Mucosa of rectum (tissue), 2 donors: ENCODE data around the gene GMPPB.
"Not testable (repeated sequence)": the region's sequence is repeated elsewhere in the genome, so short reads cannot be mapped to it uniquely, and the experiment has no call there.

Source experiments
- H3K27ac ChIP-seq, 2 donors: one replicate each; pipeline ENCODE4 v1.7.0; 2013; ENCODE audit warnings: inconsistent platforms in 2 of 2, low read depth in 2 of 2, low read length in 2 of 2
- H3K27me3 ChIP-seq, 2 donors: one replicate each; pipeline ENCODE4 v1.7.0; 2013; ENCODE audit warnings: low read length in 2 of 2; ENCODE audit not compliant: control insufficient read depth in 2 of 2, insufficient read depth in 2 of 2
- H3K36me3 ChIP-seq, 2 donors: one replicate each; pipeline ENCODE4 v1.7.0; 2013; ENCODE audit warnings: low read length in 2 of 2; ENCODE audit not compliant: control insufficient read depth in 2 of 2, insufficient read depth in 2 of 2
- H3K4me1 ChIP-seq, 2 donors: one replicate each; pipeline ENCODE4 v1.7.0; 2013; ENCODE audit warnings: low read length in 2 of 2, mild to moderate bottlenecking in 1 of 2; ENCODE audit not compliant: control insufficient read depth in 2 of 2, insufficient read depth in 2 of 2
- H3K4me3 ChIP-seq, 2 donors: one replicate each; pipeline ENCODE4 v1.7.0; 2013; ENCODE audit warnings: low read length in 2 of 2
- H3K9ac ChIP-seq, 2 donors: one replicate each; pipeline ENCODE4 v1.7.0; 2013; ENCODE audit warnings: low read length in 2 of 2, low read depth in 1 of 2, mild to moderate bottlenecking in 1 of 2
- H3K9me3 ChIP-seq, 2 donors: one replicate each; pipeline ENCODE4 v1.7.0; 2013; ENCODE audit warnings: low read length in 2 of 2; ENCODE audit not compliant: control insufficient read depth in 2 of 2
- donor health status: healthy.
- donor health status: Normal muscosa, but diverticular disease.

Gene GMPPB

GRCh38 chr3:49754536-49754935, 30.8 kb upstream of the GMPPB start:
- H3K36me3 ChIP-seq, result peaks cover 0 to 5% of the 10 kb centered on the region in 2 donors
- no peaks in the 10 kb centered on the region for H3K4me1 ChIP-seq
- no peaks in the 10 kb centered on the region for H3K27me3 ChIP-seq
- no peak overlapping the region for H3K27ac ChIP-seq
- H3K9me3 ChIP-seq, result no peaks in the 10 kb centered on the region
- H3K9ac ChIP-seq, result no peak overlapping the region
- H3K4me3 ChIP-seq, result no peak overlapping the region

DNA sequence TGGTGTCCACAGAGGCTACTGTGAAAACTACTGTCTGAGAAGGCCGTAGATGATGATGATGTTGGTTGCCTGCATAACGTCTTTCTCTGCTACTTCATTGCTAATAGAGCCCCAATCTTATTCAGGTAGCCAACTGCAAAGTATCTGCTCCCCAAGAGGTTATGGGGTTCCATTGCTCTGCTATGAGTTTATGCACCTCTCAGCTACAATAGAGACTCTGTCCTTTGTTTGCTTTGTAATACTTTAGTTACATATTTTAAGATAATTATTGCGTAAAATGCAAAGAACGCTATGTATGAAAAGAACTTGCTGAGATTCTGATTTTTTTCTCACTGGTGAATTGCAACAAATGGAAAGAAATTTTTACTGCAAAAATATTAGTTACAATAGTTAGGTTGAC, 27.8 kb upstream of the GMPPB start:
- peaks cover 7 to 15% of the 10 kb centered on the region in 2 donors for H3K36me3 ChIP-seq
- no peak overlapping the region for H3K27ac ChIP-seq
- H3K4me3 ChIP-seq, result no peak overlapping the region
- H3K27me3 ChIP-seq, result no peaks in the 10 kb centered on the region
- H3K9ac ChIP-seq, result no peak overlapping the region
- H3K4me1 ChIP-seq, result no peaks in the 10 kb centered on the region
- no peaks in the 10 kb centered on the region for H3K9me3 ChIP-seq

DNA sequence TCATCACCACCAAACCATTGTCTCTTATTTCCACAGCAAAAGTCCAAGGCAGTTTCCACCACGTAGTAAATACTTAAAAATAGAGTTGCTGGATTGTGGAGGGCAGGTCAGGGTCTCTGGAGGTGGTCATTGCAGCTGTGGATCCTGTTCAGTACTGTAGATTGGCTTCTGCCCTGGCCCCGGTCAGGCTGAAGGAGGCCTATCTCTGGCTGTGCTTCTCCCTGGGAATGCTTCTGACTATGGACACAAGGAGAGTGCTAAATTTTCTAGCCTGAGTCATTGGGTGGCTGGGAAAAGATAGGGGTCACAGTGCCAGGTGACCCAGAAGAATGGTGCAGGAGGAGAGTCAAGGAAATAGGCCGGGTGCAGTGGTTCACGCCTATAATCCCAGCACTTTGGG, 26.3 kb upstream of the GMPPB start:
- H3K4me3 ChIP-seq, result no peak overlapping the region
- peaks cover 7 to 21% of the 10 kb centered on the region in 2 donors for H3K36me3 ChIP-seq
- no peaks in the 10 kb centered on the region for H3K4me1 ChIP-seq
- H3K27me3 ChIP-seq, result no peaks in the 10 kb centered on the region
- no peaks in the 10 kb centered on the region for H3K9me3 ChIP-seq
- no peak overlapping the region for H3K27ac ChIP-seq
- no peak overlapping the region for H3K9ac ChIP-seq

DNA sequence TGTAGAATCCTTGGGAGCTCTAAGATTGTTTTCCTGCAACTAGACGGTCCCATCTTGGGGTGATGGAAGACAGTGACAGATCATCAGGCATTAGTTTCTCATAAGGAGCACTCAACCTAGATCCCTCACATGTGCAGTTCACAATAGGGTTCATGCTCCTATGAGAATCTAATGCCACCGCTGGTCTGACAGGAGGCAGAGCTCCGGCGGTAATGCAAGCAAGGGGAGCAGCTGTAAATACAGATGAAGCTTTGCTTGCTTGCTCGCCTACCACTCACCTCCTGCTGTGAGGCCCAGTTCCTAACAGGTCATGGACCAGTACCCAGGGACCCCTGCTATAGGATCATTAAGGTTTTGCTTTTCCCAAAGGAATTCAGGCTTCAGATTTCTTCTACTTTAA, 25.1 kb upstream of the GMPPB start:
- not testable (repeated sequence) for H3K4me1 ChIP-seq, H3K27me3 ChIP-seq, H3K9me3 ChIP-seq, H3K4me3 ChIP-seq, H3K27ac ChIP-seq, H3K9ac ChIP-seq
- peaks cover 7 to 24% of the 10 kb centered on the region in 2 donors for H3K36me3 ChIP-seq

DNA sequence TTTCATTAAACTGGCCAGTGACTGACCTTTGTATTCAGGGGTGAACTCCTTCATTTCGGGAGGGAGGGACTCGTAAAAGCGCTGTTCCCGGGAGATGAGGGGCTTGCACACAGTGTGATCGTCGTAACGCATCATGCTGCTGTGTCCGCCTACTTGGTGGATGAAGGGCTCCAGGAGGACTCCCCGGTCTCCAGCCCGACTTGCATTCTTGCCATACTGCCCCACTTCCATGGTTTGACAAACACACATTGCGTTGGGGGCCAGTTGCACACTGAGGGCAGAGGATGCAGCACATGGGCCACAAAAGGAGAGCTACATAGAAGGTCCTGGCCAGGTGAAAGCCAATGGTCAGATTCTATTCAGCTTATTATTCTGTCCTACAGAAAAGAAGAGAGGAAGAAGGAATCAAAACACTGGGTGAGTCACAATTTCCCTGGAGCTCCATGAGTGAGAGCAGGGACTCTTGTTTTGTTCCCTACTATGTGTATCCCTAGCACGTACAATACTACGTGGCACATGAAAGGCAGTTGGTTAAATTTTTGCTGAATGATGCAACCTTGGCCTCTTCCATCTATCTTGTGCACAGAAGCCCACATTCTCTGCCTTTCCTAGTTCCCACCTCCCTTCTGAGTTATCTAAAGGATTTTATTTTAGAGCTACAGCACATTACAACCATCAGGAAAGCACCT, 24.2 kb upstream of the GMPPB start:
- no peaks in the 10 kb centered on the region for H3K27me3 ChIP-seq
- peaks cover 7 to 29% of the 10 kb centered on the region in 2 donors for H3K36me3 ChIP-seq
- no peaks in the 10 kb centered on the region for H3K9me3 ChIP-seq
- H3K4me3 ChIP-seq, result no peak overlapping the region
- no peaks in the 10 kb centered on the region for H3K4me1 ChIP-seq
- no peak overlapping the region for H3K9ac ChIP-seq
- H3K27ac ChIP-seq, result no peak overlapping the region

DNA sequence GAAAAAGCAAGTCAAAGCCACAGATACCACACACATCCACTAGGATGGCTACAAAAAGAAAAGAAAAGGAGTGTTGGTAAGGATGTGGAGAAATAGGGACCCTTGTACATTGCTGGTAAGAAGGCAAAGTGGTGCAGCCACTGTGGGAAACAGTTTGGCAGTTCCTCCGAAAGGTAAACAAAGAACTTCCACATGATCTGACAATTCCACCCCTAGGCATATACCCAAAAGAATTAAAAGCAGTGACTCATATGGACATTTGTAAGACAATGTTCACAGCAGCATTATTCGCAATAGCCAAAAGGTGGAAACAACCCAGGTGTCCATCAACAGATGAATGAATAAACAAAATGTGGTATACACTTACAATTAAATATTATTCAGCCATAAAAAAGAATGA, 22.2 kb upstream of the GMPPB start:
- H3K9ac ChIP-seq, result no peak overlapping the region
- H3K36me3 ChIP-seq, result peaks cover 7 to 33% of the 10 kb centered on the region in 2 donors
- no peak overlapping the region for H3K4me3 ChIP-seq
- no peaks in the 10 kb centered on the region for H3K4me1 ChIP-seq
- no peak overlapping the region for H3K27ac ChIP-seq
- no peaks in the 10 kb centered on the region for H3K27me3 ChIP-seq
- no peaks in the 10 kb centered on the region for H3K9me3 ChIP-seq

- no peak overlapping the region for H3K27ac ChIP-seq
- peaks cover 26 to 39% of the 10 kb centered on the region in 2 donors for H3K36me3 ChIP-seq
- no peak overlapping the region for H3K4me3 ChIP-seq
- H3K4me1 ChIP-seq, result no peaks in the 10 kb centered on the region
- no peaks in the 10 kb centered on the region for H3K9me3 ChIP-seq
- no peak overlapping the region for H3K9ac ChIP-seq
- H3K27me3 ChIP-seq, result no peaks in the 10 kb centered on the region
Observed at GRCh38 chr3:49740427-49740826, 16.7 kb upstream of the GMPPB start.

GRCh38 chr3:49738067-49738713, 14.4 kb upstream of the GMPPB start:
- H3K4me1 ChIP-seq, result no peaks in the 10 kb centered on the region
- no peak overlapping the region for H3K9ac ChIP-seq
- no peaks in the 10 kb centered on the region for H3K27me3 ChIP-seq
- H3K4me3 ChIP-seq, result no peak overlapping the region
- H3K9me3 ChIP-seq, result no peaks in the 10 kb centered on the region
- H3K36me3 ChIP-seq, result peaks cover 41 to 47% of the 10 kb centered on the region in 2 donors
- no peak overlapping the region for H3K27ac ChIP-seq

- no peak overlapping the region for H3K27ac ChIP-seq
- no peak overlapping the region for H3K9ac ChIP-seq
- H3K36me3 ChIP-seq, result peaks cover 54 to 59% of the 10 kb centered on the region in 2 donors
- no peak overlapping the region for H3K4me3 ChIP-seq
- H3K27me3 ChIP-seq, result no peaks in the 10 kb centered on the region
- no peaks in the 10 kb centered on the region for H3K4me1 ChIP-seq
- H3K9me3 ChIP-seq, result no peaks in the 10 kb centered on the region
Observed at GRCh38 chr3:49734752-49735151, 11.0 kb upstream of the GMPPB start.

GRCh38 chr3:49733551-49733950, 9.8 kb upstream of the GMPPB start:
- H3K36me3 ChIP-seq, result peaks cover 54% of the 10 kb centered on the region in 2 donors
- H3K27me3 ChIP-seq, result no peaks in the 10 kb centered on the region
- no peaks in the 10 kb centered on the region for H3K4me1 ChIP-seq
- H3K27ac ChIP-seq, result no peak overlapping the region
- no peak overlapping the region for H3K4me3 ChIP-seq
- no peaks in the 10 kb centered on the region for H3K9me3 ChIP-seq
- no peak overlapping the region for H3K9ac ChIP-seq
